Ishikawa (cell line): ENCODE measurements around the gene EXOSC9.

Source experiments
- CEBPB ChIP-seq: IDR thresholded peaks from 2 replicates; pipeline ENCODE4 v1.6.1; 2012
- CREB1 ChIP-seq: IDR thresholded peaks from 2 replicates; pipeline ENCODE4 v1.6.1; 2012; ENCODE audit warnings: low read depth
- EGR1 ChIP-seq: IDR thresholded peaks from 2 replicates; pipeline ENCODE4 v1.6.1; 2012
- EP300 ChIP-seq: IDR thresholded peaks from 2 replicates; pipeline ENCODE4 v1.6.1; 2012; ENCODE audit warnings: borderline replicate concordance
- FOXM1 ChIP-seq: IDR thresholded peaks from 2 replicates; pipeline ENCODE4 v1.6.1; 2012; ENCODE audit warnings: low read depth, borderline replicate concordance
- NFIC ChIP-seq: IDR thresholded peaks from 2 replicates; pipeline ENCODE4 v1.6.1; 2012
- RAD21 ChIP-seq: IDR thresholded peaks from 2 replicates; pipeline ENCODE4 v1.6.1; 2012; ENCODE audit warnings: low read depth
- TAF1 ChIP-seq: IDR thresholded peaks from 2 replicates; pipeline ENCODE4 v1.6.1; 2012; ENCODE audit warnings: low read depth, mild to moderate bottlenecking
- TCF12 ChIP-seq: IDR thresholded peaks from 2 replicates; pipeline ENCODE4 v1.6.1; 2012; ENCODE audit warnings: low read depth
- TEAD4 ChIP-seq: IDR thresholded peaks from 2 replicates; pipeline ENCODE4 v1.6.1; 2012
- YY1 ChIP-seq: IDR thresholded peaks from 2 replicates; pipeline ENCODE4 v1.6.1; 2012; ENCODE audit warnings: low read depth
- ZBTB7A ChIP-seq: IDR thresholded peaks from 2 replicates; pipeline ENCODE4 v1.6.1; 2012; ENCODE audit warnings: low read depth
- TF ChIP-seq, protein P1 (sequence below): IDR thresholded peaks from 2 replicates; pipeline ENCODE4 v1.6.1; 2012; ENCODE audit warnings: low read depth, mild to moderate bottlenecking
- TF ChIP-seq, protein P2 (sequence below): IDR thresholded peaks from 2 replicates; pipeline ENCODE4 v1.6.1; 2012
- TF ChIP-seq, protein P3 (sequence below): IDR thresholded peaks from 2 replicates; pipeline ENCODE4 v1.6.1; 2012

The EXOSC9 gene

DNA sequence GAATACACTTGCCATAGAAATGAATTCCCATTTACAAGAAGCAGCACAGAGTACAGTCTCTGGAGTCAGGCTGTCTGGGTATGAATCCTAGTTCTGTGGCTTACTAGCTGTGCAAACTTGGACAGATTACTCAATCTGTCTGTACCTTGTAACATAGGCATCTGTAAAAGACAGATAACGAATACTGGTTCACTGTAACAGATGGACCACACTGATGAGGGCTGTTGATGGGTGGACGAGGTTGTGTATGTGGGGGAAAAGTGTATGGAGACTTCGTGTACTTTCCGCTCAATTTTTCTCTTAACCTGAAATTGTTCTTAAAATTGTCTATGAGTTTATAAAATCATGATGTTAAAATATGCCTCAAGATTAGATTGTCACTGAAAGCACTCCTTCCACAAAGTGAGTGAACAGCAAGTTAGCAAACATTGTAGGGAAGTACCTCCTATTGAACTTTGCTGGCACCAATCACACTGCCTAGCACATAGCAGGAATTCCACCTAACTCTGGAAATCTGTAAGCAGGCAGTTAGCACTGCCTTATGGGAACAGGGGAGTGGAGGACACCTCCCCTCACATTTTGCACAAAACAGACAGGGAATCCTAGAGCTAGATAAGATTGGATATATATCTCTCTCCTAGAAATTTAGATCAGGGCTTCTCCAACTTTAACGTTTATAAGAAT lies 6.5 kb upstream of the EXOSC9 start:
- TF ChIP-seq CREB1 = no peak
- TF ChIP-seq EGR1 = no peak
- TF ChIP-seq TEAD4 = 0 out of 2 replicates have a peak, but pooled peaks have one; percentile 12
- TF ChIP-seq, protein P1, sequence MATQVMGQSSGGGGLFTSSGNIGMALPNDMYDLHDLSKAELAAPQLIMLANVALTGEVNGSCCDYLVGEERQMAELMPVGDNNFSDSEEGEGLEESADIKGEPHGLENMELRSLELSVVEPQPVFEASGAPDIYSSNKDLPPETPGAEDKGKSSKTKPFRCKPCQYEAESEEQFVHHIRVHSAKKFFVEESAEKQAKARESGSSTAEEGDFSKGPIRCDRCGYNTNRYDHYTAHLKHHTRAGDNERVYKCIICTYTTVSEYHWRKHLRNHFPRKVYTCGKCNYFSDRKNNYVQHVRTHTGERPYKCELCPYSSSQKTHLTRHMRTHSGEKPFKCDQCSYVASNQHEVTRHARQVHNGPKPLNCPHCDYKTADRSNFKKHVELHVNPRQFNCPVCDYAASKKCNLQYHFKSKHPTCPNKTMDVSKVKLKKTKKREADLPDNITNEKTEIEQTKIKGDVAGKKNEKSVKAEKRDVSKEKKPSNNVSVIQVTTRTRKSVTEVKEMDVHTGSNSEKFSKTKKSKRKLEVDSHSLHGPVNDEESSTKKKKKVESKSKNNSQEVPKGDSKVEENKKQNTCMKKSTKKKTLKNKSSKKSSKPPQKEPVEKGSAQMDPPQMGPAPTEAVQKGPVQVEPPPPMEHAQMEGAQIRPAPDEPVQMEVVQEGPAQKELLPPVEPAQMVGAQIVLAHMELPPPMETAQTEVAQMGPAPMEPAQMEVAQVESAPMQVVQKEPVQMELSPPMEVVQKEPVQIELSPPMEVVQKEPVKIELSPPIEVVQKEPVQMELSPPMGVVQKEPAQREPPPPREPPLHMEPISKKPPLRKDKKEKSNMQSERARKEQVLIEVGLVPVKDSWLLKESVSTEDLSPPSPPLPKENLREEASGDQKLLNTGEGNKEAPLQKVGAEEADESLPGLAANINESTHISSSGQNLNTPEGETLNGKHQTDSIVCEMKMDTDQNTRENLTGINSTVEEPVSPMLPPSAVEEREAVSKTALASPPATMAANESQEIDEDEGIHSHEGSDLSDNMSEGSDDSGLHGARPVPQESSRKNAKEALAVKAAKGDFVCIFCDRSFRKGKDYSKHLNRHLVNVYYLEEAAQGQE = no peak

DNA sequence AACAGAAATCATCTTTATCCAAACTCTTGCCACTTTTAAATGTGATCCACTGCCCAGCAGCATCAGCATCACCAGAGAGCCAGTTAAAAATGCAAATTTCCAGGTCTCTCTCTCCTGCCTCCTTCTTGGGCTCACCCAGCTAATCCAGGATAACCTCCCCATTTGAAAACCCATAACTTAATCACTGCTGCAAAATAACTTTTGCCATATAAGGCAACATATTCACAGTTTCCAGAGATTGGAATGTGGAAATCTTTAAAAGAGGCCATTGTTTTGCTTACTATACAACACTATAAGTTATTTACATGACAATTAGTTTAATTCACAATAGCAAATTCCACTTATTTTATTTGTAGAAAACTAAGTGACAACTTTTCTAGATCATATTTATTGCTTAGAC lies 4.8 kb upstream of the EXOSC9 start:
- TF ChIP-seq TEAD4 (no peak), TCF12 (no peak), NFIC (no peak), CEBPB (no peak), ZBTB7A (no peak), RAD21 (no peak), TAF1 (no peak), FOXM1 (no peak), EGR1 (no peak), EP300 (no peak), CREB1 (no peak), YY1 (no peak)
- TF ChIP-seq, protein P2, sequence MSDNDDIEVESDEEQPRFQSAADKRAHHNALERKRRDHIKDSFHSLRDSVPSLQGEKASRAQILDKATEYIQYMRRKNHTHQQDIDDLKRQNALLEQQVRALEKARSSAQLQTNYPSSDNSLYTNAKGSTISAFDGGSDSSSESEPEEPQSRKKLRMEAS = no peak
- TF ChIP-seq, protein P1 = no peak
- TF ChIP-seq, protein P3, sequence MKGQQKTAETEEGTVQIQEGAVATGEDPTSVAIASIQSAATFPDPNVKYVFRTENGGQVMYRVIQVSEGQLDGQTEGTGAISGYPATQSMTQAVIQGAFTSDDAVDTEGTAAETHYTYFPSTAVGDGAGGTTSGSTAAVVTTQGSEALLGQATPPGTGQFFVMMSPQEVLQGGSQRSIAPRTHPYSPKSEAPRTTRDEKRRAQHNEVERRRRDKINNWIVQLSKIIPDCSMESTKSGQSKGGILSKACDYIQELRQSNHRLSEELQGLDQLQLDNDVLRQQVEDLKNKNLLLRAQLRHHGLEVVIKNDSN = no peak

DNA sequence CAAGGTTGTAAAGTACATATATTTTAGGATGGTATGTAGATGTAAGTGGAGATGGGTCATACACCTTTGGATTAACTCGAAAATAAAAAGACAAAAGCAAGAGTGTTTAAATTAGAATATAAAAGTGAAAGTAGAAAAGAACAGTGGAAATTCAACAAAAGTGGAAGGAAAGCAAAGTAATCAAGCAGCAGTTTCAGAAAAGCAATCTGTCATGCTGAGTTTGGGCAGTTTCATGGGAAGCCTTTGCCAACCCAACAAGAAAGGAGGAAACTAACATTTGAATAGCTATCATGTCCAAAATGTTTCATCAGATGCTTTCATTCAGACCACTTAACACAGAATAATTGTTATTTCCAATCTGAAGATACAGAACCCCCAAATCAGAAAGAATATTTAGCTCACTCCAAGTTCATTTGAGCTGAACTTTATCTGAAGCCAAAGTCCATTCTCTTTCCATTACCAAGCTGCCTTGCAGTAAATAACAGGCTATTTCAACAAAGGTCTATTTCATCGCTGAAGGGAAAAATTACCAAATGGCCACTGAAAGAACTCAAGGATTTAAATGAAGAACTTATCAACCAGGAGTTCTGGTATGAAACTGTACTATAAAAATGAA lies 1.8 kb upstream of the EXOSC9 start:
- no peak for TF ChIP-seq TAF1
- TF ChIP-seq, protein P3 = no peak

DNA sequence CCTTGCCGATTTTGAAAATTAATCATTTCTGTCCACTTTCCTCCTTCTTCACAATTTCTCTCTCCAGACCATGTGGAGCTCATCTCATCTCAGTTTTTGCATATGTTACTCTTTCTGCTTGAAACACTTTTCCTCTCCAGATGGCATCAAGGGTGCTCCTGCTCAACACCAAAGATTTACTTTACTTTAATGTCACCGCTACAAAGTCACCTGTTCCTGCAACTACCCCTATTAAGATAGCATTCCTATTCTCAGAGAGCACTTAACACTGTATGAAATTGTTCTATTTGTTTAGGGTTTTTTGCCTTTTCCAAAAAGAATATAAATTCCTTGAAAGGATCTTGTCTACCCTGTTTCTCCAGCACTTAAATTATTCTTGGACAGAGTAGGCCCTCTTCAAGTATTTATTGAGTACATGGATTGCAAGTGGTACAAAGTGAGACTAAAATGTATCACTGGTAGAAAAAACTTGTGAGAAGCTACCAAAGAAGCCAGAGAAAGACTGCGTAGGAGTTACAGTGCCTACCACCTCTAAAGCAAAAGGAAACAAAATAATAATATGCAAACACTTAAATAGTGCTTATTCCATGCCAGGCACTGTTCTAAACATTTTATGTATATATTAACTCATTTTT lies 1.1 kb upstream of the EXOSC9 start:
- no peak for TF ChIP-seq ZBTB7A
- no peak for TF ChIP-seq TAF1
- no peak for TF ChIP-seq EP300
- TF ChIP-seq TEAD4 = no peak
- TF ChIP-seq TCF12 = no peak
- no peak for TF ChIP-seq EGR1
- no peak for TF ChIP-seq NFIC
- TF ChIP-seq RAD21 = no peak
- TF ChIP-seq, protein P2 = no peak
- no peak for TF ChIP-seq CREB1
- TF ChIP-seq YY1 = no peak
- TF ChIP-seq, protein P1 = no peak
- TF ChIP-seq, protein P3 = no peak
- no peak for TF ChIP-seq FOXM1
- no peak for TF ChIP-seq CEBPB
